Measurements from ENCODE around the gene PI4KB. TPM values are rescaled to one million over a fixed set of nuclear protein-coding genes. Genes with fewer than 3 reads are reported as not detected.

Gene PI4KB
- total RNA-seq, 4 donors from 2014 or later: 93.1 to 110 (median 107) TPM

GRCh38 chr1:151311589-151312331, 15.5 kb downstream of the PI4KB start:
- Histone ChIP-seq H3K27me3 (no peaks in the 10 kb centered on the region), H3K9me3 (no peaks in the 10 kb centered on the region), H3K4me1 (peaks cover 15 to 28% of the 10 kb centered on the region in 2 donors), H3K36me3 (peaks cover 33 to 49% of the 10 kb centered on the region in 2 donors), H3K4me3 (replicated peaks in 1 of 3) (no peak overlapping the region), H3K27ac (peak overlapping the region; percentile 41 to 73 (median 42))
- peak; percentile 35 to 37 for DNase-seq
- no peak for TF ChIP-seq POLR2A (IDR thresholded peaks at IDR 0.05)
- intact Hi-C loops (cut with DNase I): no loop called here
- 73 to 78% methylated on average over 7 of the region's 7 CpGs for WGBS, 2 donors

- 70 to 75% methylated on average over 4 of the region's 4 CpGs for whole genome bisulfite sequencing, 2 donors
- Histone ChIP-seq H3K36me3 (peaks cover 37 to 53% of the 10 kb centered on the region in 2 donors), H3K4me1 (peaks cover 15 to 28% of the 10 kb centered on the region in 2 donors), H3K27me3 (no peaks in the 10 kb centered on the region), H3K27ac (peak overlapping the region in 1 of 3 donors; percentile 35), H3K4me3 (replicated peaks in 1 of 3) (no peak overlapping the region), H3K9me3 (no peaks in the 10 kb centered on the region)
- intact Hi-C loops (cut with DNase I): no loop called here
- TF ChIP-seq, protein P1, sequence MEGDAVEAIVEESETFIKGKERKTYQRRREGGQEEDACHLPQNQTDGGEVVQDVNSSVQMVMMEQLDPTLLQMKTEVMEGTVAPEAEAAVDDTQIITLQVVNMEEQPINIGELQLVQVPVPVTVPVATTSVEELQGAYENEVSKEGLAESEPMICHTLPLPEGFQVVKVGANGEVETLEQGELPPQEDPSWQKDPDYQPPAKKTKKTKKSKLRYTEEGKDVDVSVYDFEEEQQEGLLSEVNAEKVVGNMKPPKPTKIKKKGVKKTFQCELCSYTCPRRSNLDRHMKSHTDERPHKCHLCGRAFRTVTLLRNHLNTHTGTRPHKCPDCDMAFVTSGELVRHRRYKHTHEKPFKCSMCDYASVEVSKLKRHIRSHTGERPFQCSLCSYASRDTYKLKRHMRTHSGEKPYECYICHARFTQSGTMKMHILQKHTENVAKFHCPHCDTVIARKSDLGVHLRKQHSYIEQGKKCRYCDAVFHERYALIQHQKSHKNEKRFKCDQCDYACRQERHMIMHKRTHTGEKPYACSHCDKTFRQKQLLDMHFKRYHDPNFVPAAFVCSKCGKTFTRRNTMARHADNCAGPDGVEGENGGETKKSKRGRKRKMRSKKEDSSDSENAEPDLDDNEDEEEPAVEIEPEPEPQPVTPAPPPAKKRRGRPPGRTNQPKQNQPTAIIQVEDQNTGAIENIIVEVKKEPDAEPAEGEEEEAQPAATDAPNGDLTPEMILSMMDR (IDR thresholded peaks at IDR 0.05): no peak
- TF ChIP-seq POLR2A (IDR thresholded peaks at IDR 0.05): no peak
- DNase-seq: no peak
Measured at GRCh38 chr1:151311011-151311410, 16.2 kb downstream of the PI4KB start.

DNA sequence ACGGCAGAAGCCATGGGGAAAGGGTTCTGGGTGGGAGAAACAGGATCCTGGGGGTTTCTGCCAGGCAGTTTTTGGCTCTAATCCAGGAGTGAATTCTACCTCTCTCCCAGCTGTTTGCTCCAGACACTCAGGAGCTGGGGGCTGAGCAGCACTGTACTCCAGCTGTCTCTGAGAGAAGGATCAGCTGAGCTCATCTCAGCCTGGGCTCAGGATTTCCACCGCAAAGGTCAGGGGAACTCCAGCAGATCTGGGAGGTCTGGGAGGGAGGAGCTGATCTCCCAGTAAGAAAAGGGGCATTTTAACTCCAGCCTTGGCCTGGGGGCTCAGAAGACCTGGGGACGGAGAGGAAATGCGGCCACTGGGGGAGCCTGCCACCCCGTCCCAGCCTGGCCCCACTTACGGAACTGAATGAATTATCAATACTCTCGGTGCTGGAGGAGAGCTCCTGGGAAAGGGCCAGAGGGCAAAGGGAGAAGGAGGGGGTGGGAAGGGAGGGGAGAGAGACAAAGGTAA, 17.3 kb downstream of the PI4KB start:
- no peak for TF ChIP-seq POLR2A (IDR thresholded peaks at IDR 0.05)
- TF ChIP-seq, protein P1 (IDR thresholded peaks at IDR 0.05): no peak
- no peak for DNase-seq
- no peaks in the 10 kb centered on the region for H3K9me3 ChIP-seq
- no peaks in the 10 kb centered on the region for H3K27me3 ChIP-seq
- intact Hi-C loops (cut with DNase I): no loop called here
- WGBS, 2 donors: 71 to 77% methylated on average over 7 of the region's 7 CpGs
- H3K27ac ChIP-seq: peak overlapping the region in 2 of 3 donors; percentile 26 to 59
- H3K36me3 ChIP-seq: peaks cover 38 to 54% of the 10 kb centered on the region in 2 donors
- no peak overlapping the region for H3K4me3 ChIP-seq (replicated peaks in 1 of 3)
- peaks cover 15 to 28% of the 10 kb centered on the region in 2 donors for H3K4me1 ChIP-seq

DNA sequence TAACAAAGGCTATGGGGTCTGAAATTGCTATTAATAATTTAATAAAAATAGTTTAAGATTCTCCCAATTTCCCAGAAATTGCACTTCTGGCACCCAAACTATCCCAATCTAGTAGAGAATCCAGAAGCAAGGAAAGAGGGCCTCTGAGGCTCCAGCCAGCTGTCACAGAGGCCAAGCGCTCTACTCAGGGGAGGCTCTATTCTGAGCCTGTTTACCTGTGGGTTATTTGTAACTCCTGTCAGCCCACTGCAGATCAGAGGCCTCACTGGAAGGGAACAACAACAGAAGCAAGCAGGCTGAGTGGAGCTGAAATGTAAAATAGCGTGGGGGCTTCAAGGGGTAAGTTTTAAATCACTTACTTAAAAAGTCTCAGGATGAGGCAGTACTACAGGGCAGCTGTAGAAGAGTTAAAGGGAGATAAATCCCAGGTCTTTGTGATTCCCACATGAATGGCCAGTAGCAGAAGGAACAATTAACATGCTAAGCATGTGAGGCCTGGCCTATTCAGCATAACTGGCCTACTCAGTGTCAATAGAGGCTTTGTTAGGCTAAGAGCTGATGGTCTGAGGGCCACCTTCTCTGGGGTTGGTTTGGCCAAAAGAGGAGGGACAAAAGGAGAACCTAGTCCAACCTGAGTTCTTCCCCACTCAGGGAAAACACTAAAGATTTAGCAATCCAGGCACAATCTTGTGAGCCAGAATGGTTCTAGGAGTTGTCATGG, 32.3 kb downstream of the PI4KB start:
- intact Hi-C loops (cut with DNase I): no loop called here
- peaks cover 86 to 94% of the 10 kb centered on the region in 2 donors for H3K36me3 ChIP-seq

GRCh38 chr1:151293093-151293492, 34.1 kb downstream of the PI4KB start:
- 80 to 81% methylated on average over 6 of the region's 6 CpGs for WGBS, 2 donors
- Histone ChIP-seq H3K4me3 (replicated peaks in 1 of 3) (no peak overlapping the region), H3K27me3 (no peaks in the 10 kb centered on the region), H3K9me3 (no peaks in the 10 kb centered on the region), H3K36me3 (peaks cover 86 to 94% of the 10 kb centered on the region in 2 donors), H3K4me1 (peaks cover 0 to 3% of the 10 kb centered on the region in 2 donors), H3K27ac (no peak overlapping the region)
- no peak for TF ChIP-seq POLR2A (IDR thresholded peaks at IDR 0.05)
- TF ChIP-seq, protein P1 (IDR thresholded peaks at IDR 0.05): no peak
- intact Hi-C loops (cut with DNase I): no loop called here
- no peak for DNase-seq

More for the DNA sequence above, 32.3 kb downstream of the PI4KB start:
- DNase-seq: no peak
- no peak for TF ChIP-seq POLR2A (IDR thresholded peaks at IDR 0.05)
- TF ChIP-seq, protein P1 (IDR thresholded peaks at IDR 0.05): no peak
- Histone ChIP-seq H3K9me3 (no peaks in the 10 kb centered on the region), H3K27me3 (no peaks in the 10 kb centered on the region), H3K4me1 (peaks cover 0 to 3% of the 10 kb centered on the region in 2 donors), H3K4me3 (replicated peaks in 1 of 3) (no peak overlapping the region), H3K27ac (no peak overlapping the region)
- 86 to 91% methylated on average over 2 of the region's 2 CpGs for WGBS, 2 donors
